Psoas muscle (tissue), 8 donors: Measurements from ENCODE around the gene DAZAP2. TPM values are rescaled to one million over a fixed set of nuclear protein-coding genes. Genes with fewer than 3 reads are reported as not detected.

Source experiments
- ATAC-seq, 4 donors: fragments of 200-7000 bp; cut with Tn5 transposase; one replicate each; pipeline ENCODE4 v1.9.1; 2020; ENCODE audit warnings: moderate library complexity in 3 of 4, mild to moderate bottlenecking in 2 of 4
- DNase-seq, 2 donors: peaks; one replicate each; pipeline ENCODE4 v3.0.0-alpha.2; 2020
- H3K27ac ChIP-seq: fragments of 200-600 bp; one replicate; pipeline ENCODE4 v1.8.0; 2022
- H3K27me3 ChIP-seq, 3 donors: fragments of 200-600 bp in 1 of 3; one replicate each; pipeline versions ENCODE4 v1.6.1 to v1.8.0; 2013 to 2022; ENCODE audit warnings: low read length in 2 of 3, mild to moderate bottlenecking in 2 of 3, moderate library complexity in 1 of 3; ENCODE audit not compliant: insufficient read depth in 3 of 3
- H3K36me3 ChIP-seq, 2 donors: fragments of 200-600 bp in 1 of 2; one replicate each; pipeline versions ENCODE4 v1.6.1 to v1.8.0; 2013 to 2022; ENCODE audit warnings: low read depth in 1 of 2, mild to moderate bottlenecking in 1 of 2, moderate library complexity in 1 of 2; ENCODE audit not compliant: insufficient read depth in 1 of 2
- H3K4me1 ChIP-seq: fragments of 200-600 bp; one replicate; pipeline ENCODE4 v1.8.0; 2022
- H3K4me3 ChIP-seq: fragments of 200-600 bp; one replicate; pipeline ENCODE4 v1.8.0; 2022; ENCODE audit warnings: mild to moderate bottlenecking
- H3K9me3 ChIP-seq: fragments of 200-600 bp; one replicate; pipeline ENCODE4 v1.8.0; 2022
- WGBS, 3 donors: extraction: QIAGEN DNeasy Blood & Tissue Kit; methylation state at CpG; one replicate each; pipeline versions ENCODE4 v1.1.6 to v1.1.7; 2013; 5-methylcytosine and 5-hydroxymethylcytosine counted together
- intact Hi-C, 2 donors: fragments of 100-400 bp; cut with DNase I; formaldehyde crosslinking; loops; one replicate each; pipeline versions ENCODE4 v1.11.0 to v1.14.2; 2022
- polyA plus RNA-seq, 3 donors: library from polyadenylated mRNA; stranded (reverse); fragments of 200-250 nt; gene quantifications; one replicate each; pipeline ENCODE4 v1.2.3, GENCODE V29; 2013
- total RNA-seq, 4 donors: library from RNA; stranded (reverse); fragmentation: NEBNext Ultra II Directional in 2 of 4; extraction: Animal tissue kit (Norgen Biotek cat#: 25700) in 2 of 4; gene quantifications; one replicate each; pipeline versions ENCODE4 v1.2.1 to v1.2.4, GENCODE V29; 2021 to 2023
- TF ChIP-seq, protein P1 (sequence below): fragments of 200-600 bp; IDR thresholded peaks from one replicate; pipeline ENCODE4 v1.8.0; 2022; ENCODE audit warnings: antibody characterized with exemption
- donor health status: healthy with polysubstance abuse.
- donor health status: DM: no; HTN: no; CAD: no; lungs with moderate emphysema.
- donor health status: Bipolar disorder and iron deficiency.
- donor health status: healthy.
- donor health status: DM: yes; HTN: yes; CAD: no.
- donor health status: DM: no; HTN: no; CAD: no.
- donor health status: DM: no; HTN: no; CAD: no.
- donor health status: DM: yes; HTN: yes; CAD: no.

Gene DAZAP2
- total and polyA plus RNA-seq, 7 donors, result 62.4 to 217 (median 149) TPM

GRCh38 chr12:51245476-51246253 is 7.0 kb downstream of the DAZAP2 start:
- H3K4me1 ChIP-seq, result peaks cover 12% of the 10 kb centered on the region

GRCh38 chr12:51246254-51246853 is 7.7 kb downstream of the DAZAP2 start:
- intact Hi-C loops, result no loop called here
- ATAC-seq, result peak in 2 of 4 donors; percentile 41 to 48
- Histone ChIP-seq H3K4me1 (peaks cover 7% of the 10 kb centered on the region), H3K9me3 (no peaks in the 10 kb centered on the region), H3K27me3 (no peaks in the 10 kb centered on the region), H3K36me3 (peaks cover 8 to 37% of the 10 kb centered on the region in 2 donors), H3K4me3 (no peak overlapping the region), H3K27ac (no peak overlapping the region)
- TF ChIP-seq, protein P1, sequence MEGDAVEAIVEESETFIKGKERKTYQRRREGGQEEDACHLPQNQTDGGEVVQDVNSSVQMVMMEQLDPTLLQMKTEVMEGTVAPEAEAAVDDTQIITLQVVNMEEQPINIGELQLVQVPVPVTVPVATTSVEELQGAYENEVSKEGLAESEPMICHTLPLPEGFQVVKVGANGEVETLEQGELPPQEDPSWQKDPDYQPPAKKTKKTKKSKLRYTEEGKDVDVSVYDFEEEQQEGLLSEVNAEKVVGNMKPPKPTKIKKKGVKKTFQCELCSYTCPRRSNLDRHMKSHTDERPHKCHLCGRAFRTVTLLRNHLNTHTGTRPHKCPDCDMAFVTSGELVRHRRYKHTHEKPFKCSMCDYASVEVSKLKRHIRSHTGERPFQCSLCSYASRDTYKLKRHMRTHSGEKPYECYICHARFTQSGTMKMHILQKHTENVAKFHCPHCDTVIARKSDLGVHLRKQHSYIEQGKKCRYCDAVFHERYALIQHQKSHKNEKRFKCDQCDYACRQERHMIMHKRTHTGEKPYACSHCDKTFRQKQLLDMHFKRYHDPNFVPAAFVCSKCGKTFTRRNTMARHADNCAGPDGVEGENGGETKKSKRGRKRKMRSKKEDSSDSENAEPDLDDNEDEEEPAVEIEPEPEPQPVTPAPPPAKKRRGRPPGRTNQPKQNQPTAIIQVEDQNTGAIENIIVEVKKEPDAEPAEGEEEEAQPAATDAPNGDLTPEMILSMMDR, result no peak
- DNase-seq, result no peak
- 55 to 61% (median 56%) methylated on average over 7 of the region's 7 CpGs for WGBS, 3 donors

More at GRCh38 chr12:51245476-51246253, 7.0 kb downstream of the DAZAP2 start:
- Histone ChIP-seq H3K27me3 (no peaks in the 10 kb centered on the region), H3K36me3 (peaks cover 8 to 44% of the 10 kb centered on the region in 2 donors), H3K4me3 (no peak overlapping the region), H3K27ac (no peak overlapping the region), H3K9me3 (no peaks in the 10 kb centered on the region)
- peak in 2 of 4 donors; percentile 23 to 28 for ATAC-seq
- intact Hi-C loops, result no loop called here
- no peak for DNase-seq
- WGBS, 3 donors, result 89 to 92% (median 90%) methylated on average over 11 of the region's 11 CpGs
- TF ChIP-seq, protein P1, result no peak

DNA sequence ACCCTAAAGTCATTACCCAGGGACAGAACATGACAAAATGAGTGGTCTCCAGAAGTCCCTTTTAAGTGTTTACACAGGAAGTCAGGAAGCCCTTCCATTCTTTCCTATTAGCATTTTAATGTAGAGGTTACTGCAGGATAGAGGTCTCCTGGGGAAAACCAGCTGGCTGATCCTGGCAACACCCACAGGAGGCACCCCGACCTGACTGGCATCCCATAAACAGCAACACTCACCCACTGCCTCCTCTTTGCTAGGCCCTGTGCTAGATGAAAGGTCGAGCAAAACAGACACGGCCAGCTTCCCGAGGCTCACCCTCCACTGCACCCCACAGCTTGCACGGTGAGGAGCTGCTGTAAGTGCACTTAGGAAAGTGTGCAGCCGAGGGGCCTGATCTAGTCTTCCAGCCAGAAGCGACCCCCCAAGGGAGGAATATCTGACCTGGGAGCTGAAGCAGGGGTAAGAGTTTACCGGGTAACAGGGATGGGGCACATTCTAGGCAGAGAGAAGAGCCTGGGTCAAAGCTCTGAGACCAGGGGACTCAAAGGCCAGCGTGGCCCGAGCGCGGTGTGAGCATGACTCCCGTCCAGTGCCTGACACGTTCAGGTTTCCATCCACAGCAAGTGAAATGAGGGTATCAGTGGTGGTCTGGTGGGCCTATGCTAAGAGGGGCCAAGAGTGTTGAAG is 9.0 kb downstream of the DAZAP2 start:
- peaks cover 4% of the 10 kb centered on the region for H3K4me1 ChIP-seq
- TF ChIP-seq, protein P1, result no peak
- no peaks in the 10 kb centered on the region for H3K27me3 ChIP-seq
- intact Hi-C loops, result no loop called here
- ATAC-seq, result no peak
- peaks cover 8 to 24% of the 10 kb centered on the region in 2 donors for H3K36me3 ChIP-seq
- no peak for DNase-seq
- no peak overlapping the region for H3K4me3 ChIP-seq
- no peak overlapping the region for H3K27ac ChIP-seq
- WGBS, 3 donors, result 53 to 60% (median 56%) methylated on average over 14 of the region's 14 CpGs
- H3K9me3 ChIP-seq, result no peaks in the 10 kb centered on the region

GRCh38 chr12:51253276-51253675 is 14.7 kb downstream of the DAZAP2 start:
- no peaks in the 10 kb centered on the region for H3K36me3 ChIP-seq
- no peak overlapping the region for H3K4me3 ChIP-seq
- intact Hi-C loops, result no loop called here
- no peaks in the 10 kb centered on the region for H3K27me3 ChIP-seq
- H3K9me3 ChIP-seq, result no peaks in the 10 kb centered on the region
- no peak overlapping the region for H3K27ac ChIP-seq
- 97 to 100% (median 97%) methylated on average over 1 of the region's 1 CpG for WGBS, 3 donors
- TF ChIP-seq, protein P1, result no peak
- no peaks in the 10 kb centered on the region for H3K4me1 ChIP-seq
- ATAC-seq, result no peak
- no peak for DNase-seq
